GM23248 (cell line): ENCODE measurements around the gene CAMTA1. TPM values are rescaled to one million over a fixed set of nuclear protein-coding genes. Genes with fewer than 3 reads are reported as not detected.

ENCODE experiments used
- DNase-seq: peaks from one replicate; pipeline ENCODE4 v3.0.0-alpha.2; 2015
- H2AFZ ChIP-seq: fragments of 200-600 bp; sonication (generic); 2 replicates; pipeline ENCODE4 v1.6.1; 2016; ENCODE audit warnings: antibody characterized with exemption
- H3F3A ChIP-seq: fragments of 200-600 bp; sonication (generic); 2 replicates; pipeline ENCODE4 v1.6.1; 2016; ENCODE audit warnings: mild to moderate bottlenecking, antibody characterized with exemption, mixed run types; ENCODE audit not compliant: insufficient read depth
- H3K27ac ChIP-seq: fragments of 200-600 bp; sonication (generic); 2 replicates; pipeline ENCODE4 v1.5.1; 2016; ENCODE audit warnings: mild to moderate bottlenecking
- H3K27me3 ChIP-seq: fragments of 200-600 bp; sonication (generic); replicated peaks from 2 replicates; pipeline ENCODE4 v1.6.1; 2016; ENCODE audit warnings: mild to moderate bottlenecking; ENCODE audit not compliant: insufficient read depth
- H3K36me3 ChIP-seq: fragments of 200-600 bp; sonication (generic); 2 replicates; pipeline ENCODE4 v1.6.1; 2016; ENCODE audit warnings: low read depth, mild to moderate bottlenecking
- H3K4me1 ChIP-seq: fragments of 200-600 bp; sonication (generic); 2 replicates; pipeline ENCODE4 v1.6.1; 2016; ENCODE audit warnings: mild to moderate bottlenecking; ENCODE audit not compliant: insufficient read depth
- H3K4me2 ChIP-seq: fragments of 200-600 bp; sonication (generic); one replicate; pipeline ENCODE4 v1.6.1; 2016; ENCODE audit warnings: mild to moderate bottlenecking; ENCODE audit not compliant: unreplicated experiment
- H3K4me3 ChIP-seq: fragments of 200-600 bp; sonication (generic); 2 replicates; pipeline ENCODE4 v1.5.1; 2016; ENCODE audit warnings: mild to moderate bottlenecking
- H3K79me2 ChIP-seq: fragments of 200-600 bp; sonication (generic); 2 replicates; pipeline ENCODE4 v1.6.1; 2016; ENCODE audit warnings: mild to moderate bottlenecking; ENCODE audit not compliant: insufficient read depth
- H3K9ac ChIP-seq: fragments of 200-600 bp; sonication (generic); 2 replicates; pipeline ENCODE4 v1.6.1; 2016; ENCODE audit warnings: mild to moderate bottlenecking
- H3K9me2 ChIP-seq: fragments of 200-600 bp; sonication (generic); 2 replicates; pipeline ENCODE4 v1.6.1; 2016; ENCODE audit warnings: mixed run types, mild to moderate bottlenecking, moderate library complexity; ENCODE audit not compliant: insufficient read depth
- H3K9me3 ChIP-seq: fragments of 200-600 bp; sonication (generic); one replicate; pipeline ENCODE4 v1.6.1; 2017; ENCODE audit warnings: low read depth
- H4K20me1 ChIP-seq: fragments of 200-600 bp; sonication (generic); 2 replicates; pipeline ENCODE4 v1.6.0; 2016; ENCODE audit not compliant: insufficient read depth
- EZH2 ChIP-seq: fragments of 200-600 bp; sonication (generic); IDR thresholded peaks from 2 replicates; pipeline ENCODE4 v1.6.1; 2018; ENCODE audit warnings: antibody characterized with exemption, mild to moderate bottlenecking; ENCODE audit not compliant: insufficient read depth, poor library complexity, severe bottlenecking
- EZH2phosphoT487 ChIP-seq: fragments of 200-600 bp; sonication (generic); IDR thresholded peaks from 2 replicates; pipeline ENCODE4 v1.6.1; 2018; ENCODE audit warnings: antibody characterized with exemption, moderate library complexity, mild to moderate bottlenecking, low read depth; ENCODE audit not compliant: insufficient read depth
- WGBS, 2 experiments: methylation state at CpG; one replicate each; pipeline ENCODE4 v1.1.6; 2015 to 2017; ENCODE audit warnings: low lambda C conversion rate in 2 of 2, low coverage in 1 of 2; ENCODE audit errors: missing lambda C conversion rate in 2 of 2; 5-methylcytosine and 5-hydroxymethylcytosine counted together
- in situ Hi-C: fragments of 300-500 bp; cut with MboI; formaldehyde crosslinking; loops from 2 replicates; pipeline ENCODE4 v1.15.0; 2020
- polyA plus RNA-seq: library from polyadenylated mRNA; unstranded; fragments of >200 nt; fragmentation: Nextera tagmentation; extraction: Ambion mirVana; gene quantifications from 2 replicates; pipeline ENCODE4 v1.2.1, GENCODE V29; 2016
- total RNA-seq: library from RNA; depleted of rRNA; stranded (reverse); fragments of >200 nt; shearing (Covaris generic); gene quantifications from 2 replicates; pipeline ENCODE4 v1.2.3, GENCODE V29; 2014

The CAMTA1 gene
- total and polyA plus RNA-seq, 2 experiments from 2014 or later = 50.1 to 165 TPM

DNA sequence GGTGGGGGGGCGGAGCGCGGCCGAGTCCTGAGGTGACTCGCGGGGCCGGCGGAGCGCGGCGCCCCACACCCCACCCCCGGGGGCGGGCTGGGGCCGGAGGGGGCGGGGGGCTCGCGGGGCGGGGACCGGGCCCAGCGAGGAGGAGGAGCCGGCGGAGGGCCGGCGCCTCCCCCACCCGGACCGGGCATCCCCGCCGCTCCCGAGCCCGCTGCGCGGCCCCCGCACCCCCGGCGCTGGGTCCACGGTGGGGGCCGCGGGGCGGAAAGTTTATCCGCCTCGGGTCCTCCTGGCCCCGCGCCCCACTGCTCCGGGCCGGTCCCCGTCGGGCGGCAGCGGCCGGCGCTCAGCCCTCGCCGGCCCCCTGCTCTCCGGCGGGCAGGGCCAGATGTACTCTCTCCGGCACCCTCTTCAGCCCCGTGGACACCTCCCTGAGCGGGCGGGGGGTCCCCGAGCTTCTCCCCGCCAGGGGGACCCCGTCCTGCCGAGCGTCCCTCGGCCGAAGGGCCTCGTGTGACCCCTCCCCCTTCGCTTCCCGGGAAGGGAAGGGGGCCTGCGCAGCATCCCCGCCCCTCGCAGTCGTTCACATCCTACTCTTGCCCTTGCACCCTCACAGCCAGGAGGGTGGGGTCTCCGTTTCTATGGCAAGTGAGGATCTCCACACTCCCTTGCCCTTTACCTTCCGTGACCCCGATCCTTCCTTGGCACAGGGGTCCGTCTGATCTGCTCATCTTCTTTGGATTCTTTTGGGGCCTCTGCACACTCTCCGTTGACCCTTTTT is 663 bp downstream of the CAMTA1 start:
- WGBS, 2 experiments = 2 to 3% methylated on average over 20 of the region's 78 CpGs
- Histone ChIP-seq H3K27ac (0 out of 2 replicates have a peak overlapping the region, but pooled peaks have one; percentile 12), H3K4me2 (peak overlapping the region; percentile 99), H3K4me1 (peaks cover 6% of the 10 kb centered on the region; the same call in 1 of the 2 replicates), H3K36me3 (no peaks in the 10 kb centered on the region), H3K9ac (peak overlapping the region; percentile 89), H3K4me3 (peak overlapping the region; percentile 94), H2AFZ (peak overlapping the region; percentile 67), H3K9me3 (no peaks in the 10 kb centered on the region), H3K27me3 (no peaks in the 10 kb centered on the region), H3F3A (peaks cover 12% of the 10 kb centered on the region; the same call in 1 of the 2 replicates), H4K20me1 (no peaks in the 10 kb centered on the region), H3K9me2 (no peaks in the 10 kb centered on the region), H3K79me2 (peaks cover 51% of the 10 kb centered on the region)
- DNase-seq = peak; percentile 65
- TF ChIP-seq EZH2phosphoT487 (no peak), EZH2 (no peak)
- in situ Hi-C loops = loop anchor here (25.0 kb wide), 1 partner anchor 426 kb away; no protein-coding TSS in a partner anchor

DNA sequence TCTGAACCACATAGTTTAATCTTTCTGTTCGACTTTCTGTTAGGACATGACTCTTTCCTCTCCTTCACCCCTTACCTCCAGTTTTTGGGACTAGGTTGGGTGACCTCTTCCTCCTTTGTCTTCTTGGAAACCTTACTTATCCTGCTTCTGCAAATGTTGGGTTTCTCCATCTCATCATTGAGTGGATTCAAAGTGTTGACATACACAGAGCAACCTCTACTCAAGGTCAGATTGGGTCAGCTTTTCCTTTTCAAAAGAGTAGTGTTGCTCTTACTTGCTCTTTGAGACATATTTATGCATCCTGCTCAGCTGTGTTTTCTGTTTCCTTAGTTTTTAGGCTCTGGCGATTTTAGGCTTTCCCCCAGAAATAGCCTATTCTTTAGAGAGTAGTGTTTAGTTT is 3.7 kb downstream of the CAMTA1 start:
- H3K4me1 ChIP-seq = no peaks in the 10 kb centered on the region
- H3K36me3 ChIP-seq = no peaks in the 10 kb centered on the region
- no peak overlapping the region for H2AFZ ChIP-seq
- no peak overlapping the region for H3K4me2 ChIP-seq
- no peak overlapping the region for H3K9ac ChIP-seq
- in situ Hi-C loops = loop anchor here (25.0 kb wide), 1 partner anchor 423 kb away; no protein-coding TSS in a partner anchor
- TF ChIP-seq EZH2phosphoT487 (no peak), EZH2 (no peak)
- WGBS, 2 experiments = 74 to 75% methylated on average over 2 of the region's 2 CpGs
- no peaks in the 10 kb centered on the region; the same call in 1 of the 2 replicates for H4K20me1 ChIP-seq
- H3K9me3 ChIP-seq = no peaks in the 10 kb centered on the region
- DNase-seq = no peak
- peaks cover 11% of the 10 kb centered on the region; the same call in 1 of the 2 replicates for H3F3A ChIP-seq
- H3K9me2 ChIP-seq = no peaks in the 10 kb centered on the region
- H3K27ac ChIP-seq = no peak overlapping the region
- no peaks in the 10 kb centered on the region for H3K27me3 ChIP-seq
- H3K79me2 ChIP-seq = peaks cover 82% of the 10 kb centered on the region
- H3K4me3 ChIP-seq = no peak overlapping the region

DNA sequence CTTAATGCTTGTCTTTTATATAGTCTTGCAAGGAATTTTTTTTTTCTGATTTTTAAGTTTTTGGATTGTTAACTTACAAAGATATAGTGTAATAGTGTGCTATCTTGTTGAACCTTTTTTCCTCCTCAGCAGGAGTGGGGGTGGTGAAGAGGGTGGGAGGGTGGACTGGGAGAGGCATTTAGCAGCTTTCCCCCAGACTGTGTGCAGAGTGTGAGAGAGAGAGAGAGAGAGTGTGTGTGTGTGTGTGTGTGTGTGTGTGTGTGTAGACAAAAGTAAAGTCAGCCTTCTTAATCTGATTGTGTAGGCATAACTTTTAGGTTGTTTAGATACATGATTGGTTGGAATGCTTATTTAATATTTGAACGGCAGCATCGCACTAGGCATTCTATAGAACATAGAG is 4.9 kb downstream of the CAMTA1 start:
- Histone ChIP-seq H3K4me3 (no peak overlapping the region), H3K79me2 (peaks cover 94% of the 10 kb centered on the region), H2AFZ (no peak overlapping the region), H3K27me3 (no peaks in the 10 kb centered on the region), H3K9ac (no peak overlapping the region), H3K4me2 (no peak overlapping the region), H3K27ac (no peak overlapping the region), H3K9me3 (no peaks in the 10 kb centered on the region), H3F3A (0 out of 2 replicates have a peak, but pooled peaks cover 10% of the 10 kb centered on the region), H3K36me3 (no peaks in the 10 kb centered on the region), H3K4me1 (peaks cover 5% of the 10 kb centered on the region), H4K20me1 (no peaks in the 10 kb centered on the region; the same call in 1 of the 2 replicates), H3K9me2 (no peaks in the 10 kb centered on the region)
- no peak for DNase-seq
- in situ Hi-C loops = loop anchor here (10.0 to 25.0 kb wide), 2 partner anchors 422 to 855 kb away; no protein-coding TSS in a partner anchor
- 70 to 79% methylated on average over 2 of the region's 2 CpGs for WGBS, 2 experiments
- TF ChIP-seq EZH2phosphoT487 (no peak), EZH2 (no peak)

DNA sequence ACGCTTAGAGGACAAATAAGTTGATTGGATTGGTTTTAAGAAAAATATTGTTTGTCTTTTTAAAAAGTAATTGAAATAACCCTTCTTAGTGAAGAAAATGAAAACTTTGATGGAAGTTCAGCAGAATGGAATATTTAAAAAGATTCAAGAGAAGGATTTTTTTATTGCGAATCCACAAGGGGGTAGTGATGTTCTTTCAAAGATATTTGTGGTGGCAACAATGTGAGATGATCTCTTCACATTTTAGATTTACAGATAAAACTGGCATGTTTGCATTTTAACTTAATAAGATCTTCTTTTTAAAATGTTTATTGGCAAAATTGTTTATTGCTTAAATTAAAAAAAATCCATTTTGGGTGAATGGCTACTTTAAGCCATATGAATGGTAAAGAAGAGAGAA is 8.9 kb downstream of the CAMTA1 start:
- WGBS, 2 experiments = 76 to 79% methylated on average over 2 of the region's 2 CpGs
- Histone ChIP-seq H3K4me2 (no peak overlapping the region), H3K27me3 (no peaks in the 10 kb centered on the region), H3F3A (peaks cover 23% of the 10 kb centered on the region), H3K36me3 (no peaks in the 10 kb centered on the region), H3K79me2 (peaks cover 94% of the 10 kb centered on the region), H3K9me2 (no peaks in the 10 kb centered on the region), H3K9ac (no peak overlapping the region), H2AFZ (no peak overlapping the region), H3K9me3 (no peaks in the 10 kb centered on the region), H3K27ac (no peak overlapping the region), H3K4me1 (peaks cover 16% of the 10 kb centered on the region), H3K4me3 (no peak overlapping the region), H4K20me1 (no peaks in the 10 kb centered on the region; the same call in 1 of the 2 replicates)
- peak; percentile 62 for DNase-seq
- TF ChIP-seq EZH2 = no peak
- no peak for TF ChIP-seq EZH2phosphoT487
- in situ Hi-C loops = loop anchor here (10.0 to 25.0 kb wide), 2 partner anchors 418 to 851 kb away; no protein-coding TSS in a partner anchor
